Measurements from ENCODE around the gene C2CD2. TPM values are rescaled to one million over a fixed set of nuclear protein-coding genes. Genes with fewer than 3 reads are reported as not detected.

Gene C2CD2
- total RNA-seq, 1 donor from 2014 or later: 34.3 TPM

GRCh38 chr21:41897047-41897669, 56.7 kb downstream of the C2CD2 start:
- Mint-ChIP-seq H3K36me3 (ENCODE audit: low read depth, unreplicated experiment) (peaks cover 21% of the 10 kb centered on the region), H3K27me3 (ENCODE audit: unreplicated experiment) (peaks cover 10% of the 10 kb centered on the region), H3K4me1 (ENCODE audit: unreplicated experiment) (peaks cover 34% of the 10 kb centered on the region), H3K27ac (ENCODE audit: unreplicated experiment) (no peak overlapping the region), H3K4me3 (ENCODE audit: unreplicated experiment) (no peak overlapping the region), H3K9me3 (ENCODE audit: unreplicated experiment) (no peaks in the 10 kb centered on the region)
- DNase-seq (ENCODE audit: low spot score): no peak
- no peak for TF ChIP-seq CTCF (IDR thresholded peaks at IDR 0.05; ENCODE audit: unreplicated experiment)

GRCh38 chr21:41895643-41896493, 58.0 kb downstream of the C2CD2 start:
- H3K4me3 Mint-ChIP-seq (ENCODE audit: unreplicated experiment): no peak overlapping the region
- H3K4me1 Mint-ChIP-seq (ENCODE audit: unreplicated experiment): peaks cover 34% of the 10 kb centered on the region
- TF ChIP-seq CTCF (IDR thresholded peaks at IDR 0.05; ENCODE audit: unreplicated experiment): no peak
- peaks cover 10% of the 10 kb centered on the region for H3K27me3 Mint-ChIP-seq (ENCODE audit: unreplicated experiment)
- H3K36me3 Mint-ChIP-seq (ENCODE audit: low read depth, unreplicated experiment): peaks cover 15% of the 10 kb centered on the region
- H3K9me3 Mint-ChIP-seq (ENCODE audit: unreplicated experiment): no peaks in the 10 kb centered on the region
- DNase-seq (ENCODE audit: low spot score): no peak
- H3K27ac Mint-ChIP-seq (ENCODE audit: unreplicated experiment): peak overlapping the region; percentile 14

- TF ChIP-seq CTCF (IDR thresholded peaks at IDR 0.05; ENCODE audit: unreplicated experiment): no peak
- Mint-ChIP-seq H3K27me3 (ENCODE audit: unreplicated experiment) (peaks cover 8% of the 10 kb centered on the region), H3K4me1 (ENCODE audit: unreplicated experiment) (peaks cover 34% of the 10 kb centered on the region), H3K4me3 (ENCODE audit: unreplicated experiment) (no peak overlapping the region), H3K9me3 (ENCODE audit: unreplicated experiment) (no peaks in the 10 kb centered on the region), H3K36me3 (ENCODE audit: low read depth, unreplicated experiment) (peaks cover 15% of the 10 kb centered on the region), H3K27ac (ENCODE audit: unreplicated experiment) (no peak overlapping the region)
- DNase-seq (ENCODE audit: low spot score): no peak
Measured at GRCh38 chr21:41894922-41895557, 58.8 kb downstream of the C2CD2 start.

GRCh38 chr21:41894511-41894910, 59.3 kb downstream of the C2CD2 start:
- peaks cover 8% of the 10 kb centered on the region for H3K27me3 Mint-ChIP-seq (ENCODE audit: unreplicated experiment)
- no peak overlapping the region for H3K27ac Mint-ChIP-seq (ENCODE audit: unreplicated experiment)
- no peak for DNase-seq (ENCODE audit: low spot score)
- no peak overlapping the region for H3K4me3 Mint-ChIP-seq (ENCODE audit: unreplicated experiment)
- H3K36me3 Mint-ChIP-seq (ENCODE audit: low read depth, unreplicated experiment): peaks cover 15% of the 10 kb centered on the region
- TF ChIP-seq CTCF (IDR thresholded peaks at IDR 0.05; ENCODE audit: unreplicated experiment): no peak
- no peaks in the 10 kb centered on the region for H3K9me3 Mint-ChIP-seq (ENCODE audit: unreplicated experiment)
- H3K4me1 Mint-ChIP-seq (ENCODE audit: unreplicated experiment): peaks cover 34% of the 10 kb centered on the region

Data from endothelial cell (in vitro differentiated cells).